HEK293 (cell line): ENCODE results near the gene RBMS3.

Experiments
- BCL6B ChIP-seq: fragments of 450-650 bp; formaldehyde crosslinking; IDR thresholded peaks from 2 replicates; pipeline ENCODE4 v1.5.1; 2017; ENCODE audit warnings: missing biosample characterization, missing genetic modification characterization
- CTCF ChIP-seq: fragments of 450-650 bp; formaldehyde crosslinking; IDR thresholded peaks from 2 replicates; pipeline ENCODE4 v1.5.1; 2016; ENCODE audit warnings: missing biosample characterization, missing genetic modification characterization
- TCF7L2 ChIP-seq: IDR thresholded peaks from 2 replicates; pipeline ENCODE4 v1.6.1; 2011; ENCODE audit warnings: low read depth, mild to moderate bottlenecking, inconsistent platforms, low read length, moderate library complexity, borderline replicate concordance
- YY1 ChIP-seq: fragments of 450-650 bp; formaldehyde crosslinking; IDR thresholded peaks from 2 replicates; pipeline ENCODE4 v1.5.1; 2018; ENCODE audit warnings: missing biosample characterization, missing genetic modification characterization
- ZBTB49 ChIP-seq: fragments of 450-650 bp; formaldehyde crosslinking; IDR thresholded peaks from 2 replicates; pipeline ENCODE4 v1.5.1; 2016; ENCODE audit warnings: missing biosample characterization, missing genetic modification characterization, low read depth

GRCh38 chr3:29512641-29513040 is 231.8 kb downstream of the RBMS3 start:
- TF ChIP-seq YY1 (tag by site-specific recombination) (no peak), TCF7L2 (no peak), ZBTB49 (tag by site-specific recombination) (no peak), CTCF (tag by site-specific recombination) (no peak), BCL6B (tag by site-specific recombination) (no peak)
